ENCODE measurements around the gene TGFBR2. TPM values are rescaled to one million over a fixed set of nuclear protein-coding genes. Genes with fewer than 3 reads are reported as not detected.
"Not testable (repeated sequence)": the region's sequence is repeated elsewhere in the genome, so short reads cannot be mapped to it uniquely, and the experiment has no call there.

The TGFBR2 gene
- total RNA-seq, 1 donor = 393 TPM

GRCh38 chr3:30665539-30665938 lies 59.1 kb downstream of the TGFBR2 start:
- no peak for DNase-seq (ENCODE audit: low read depth)
- H3K4me3 ChIP-seq (ENCODE audit: low read depth, low read length) = no peak overlapping the region
- no peak for TF ChIP-seq CTCF (IDR thresholded peaks at IDR 0.05; ENCODE audit: insufficient read depth, low read length)

GRCh38 chr3:30666572-30667279 lies 60.3 kb downstream of the TGFBR2 start:
- no peak for DNase-seq (ENCODE audit: low read depth)
- no peak for TF ChIP-seq CTCF (IDR thresholded peaks at IDR 0.05; ENCODE audit: insufficient read depth, low read length)
- H3K4me3 ChIP-seq (ENCODE audit: low read depth, low read length) = no peak overlapping the region

- TF ChIP-seq CTCF (IDR thresholded peaks at IDR 0.05; ENCODE audit: insufficient read depth, low read length) = no peak
- DNase-seq (ENCODE audit: low read depth) = no peak
- no peak overlapping the region for H3K4me3 ChIP-seq (ENCODE audit: low read depth, low read length)
Observed at GRCh38 chr3:30667280-30667651, 60.9 kb downstream of the TGFBR2 start.

- DNase-seq (ENCODE audit: low read depth) = no peak
- H3K4me3 ChIP-seq (ENCODE audit: low read depth, low read length) = no peak overlapping the region
- no peak for TF ChIP-seq CTCF (IDR thresholded peaks at IDR 0.05; ENCODE audit: insufficient read depth, low read length)
Observed at GRCh38 chr3:30668051-30668609, 61.7 kb downstream of the TGFBR2 start.

GRCh38 chr3:30669360-30669934 lies 63.0 kb downstream of the TGFBR2 start:
- DNase-seq (ENCODE audit: low read depth); H3K4me3 ChIP-seq (ENCODE audit: low read depth, low read length): not testable (repeated sequence)

- no peak overlapping the region for H3K4me3 ChIP-seq (ENCODE audit: low read depth, low read length)
- no peak for TF ChIP-seq CTCF (IDR thresholded peaks at IDR 0.05; ENCODE audit: insufficient read depth, low read length)
- no peak for DNase-seq (ENCODE audit: low read depth)
Observed at GRCh38 chr3:30670292-30670691, 63.9 kb downstream of the TGFBR2 start.

GRCh38 chr3:30671527-30672286 lies 65.3 kb downstream of the TGFBR2 start:
- TF ChIP-seq CTCF (IDR thresholded peaks at IDR 0.05; ENCODE audit: insufficient read depth, low read length) = no peak

More at GRCh38 chr3:30671527-30672286, 65.3 kb downstream of the TGFBR2 start:
- no peak overlapping the region for H3K4me3 ChIP-seq (ENCODE audit: low read depth, low read length)
- no peak for DNase-seq (ENCODE audit: low read depth)

Data from fibroblast of the aortic adventitia (primary cell).